Amniotic epithelial cell (primary cell): ENCODE data around the gene FBXW11.

Experiments
- DNase-seq: peaks from one replicate; pipeline ENCODE4 v3.0.0-alpha.2; 2010; ENCODE audit warnings: low read depth

FBXW11 gene

DNA sequence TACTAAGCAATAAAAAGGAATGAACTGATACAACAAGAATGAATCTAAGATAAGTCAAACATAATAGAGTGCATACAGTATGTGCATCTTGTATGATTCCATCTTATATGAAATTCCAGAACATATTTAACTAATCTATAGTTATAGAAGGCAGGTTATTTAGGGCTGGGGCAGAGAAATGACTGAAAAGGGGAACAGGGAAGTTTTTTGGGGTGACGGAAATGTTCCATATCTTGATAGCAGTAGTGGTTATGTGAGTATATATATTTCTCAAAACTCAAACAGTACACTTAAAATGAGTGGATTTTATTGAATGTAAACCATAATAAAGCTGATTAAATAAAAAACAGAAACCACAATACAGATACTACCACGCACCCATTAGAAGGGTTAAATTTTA is 24.6 kb downstream of the FBXW11 start:
- DNase-seq, result no peak

- no peak for DNase-seq
These were observed 25.6 kb downstream of the FBXW11 start for GRCh38 chr5:171980792-171981191.

DNA sequence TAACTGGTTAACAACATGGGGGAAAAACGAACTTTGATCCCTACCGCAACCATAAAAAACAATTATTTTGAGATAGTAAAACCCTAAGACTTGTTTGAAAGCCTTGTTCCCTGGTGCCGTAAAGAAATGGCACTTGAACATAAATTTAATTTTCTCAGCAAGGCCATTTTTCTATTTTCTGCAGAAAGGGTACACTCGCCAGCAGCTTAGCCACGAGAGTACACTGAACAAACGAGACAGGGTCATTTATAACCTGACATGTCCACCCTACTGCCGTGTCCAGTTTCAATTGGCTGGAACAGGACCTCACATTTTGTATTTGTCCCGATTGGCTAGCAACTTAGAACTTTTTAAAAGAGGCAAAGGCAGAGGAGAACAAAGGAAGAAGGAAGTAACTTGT is 26.8 kb downstream of the FBXW11 start:
- DNase-seq, result no peak

- no peak for DNase-seq
These were observed 27.9 kb downstream of the FBXW11 start for GRCh38 chr5:171978519-171978918.

DNA sequence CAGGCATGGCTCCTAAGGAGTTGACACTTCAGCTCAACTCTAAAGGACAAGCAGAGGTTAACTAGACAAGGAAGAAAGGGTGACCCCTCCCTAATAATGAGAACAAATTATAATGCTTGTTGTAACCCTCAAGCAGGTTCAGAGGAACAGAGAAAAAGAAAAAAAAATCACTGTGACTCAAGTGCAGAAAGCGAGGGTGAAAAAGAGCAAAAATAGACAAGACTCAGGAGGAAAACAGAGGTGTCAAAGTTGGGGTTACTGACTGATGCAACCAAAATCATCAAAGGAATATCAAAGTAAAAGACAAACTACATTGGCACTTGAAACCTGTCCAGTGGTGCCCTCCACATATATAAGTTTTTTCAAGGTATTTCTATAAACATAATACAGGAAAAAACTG is 28.4 kb downstream of the FBXW11 start:
- DNase-seq, result no peak

GRCh38 chr5:171977244-171977950 is 29.0 kb downstream of the FBXW11 start:
- DNase-seq, result peak; percentile 24

DNA sequence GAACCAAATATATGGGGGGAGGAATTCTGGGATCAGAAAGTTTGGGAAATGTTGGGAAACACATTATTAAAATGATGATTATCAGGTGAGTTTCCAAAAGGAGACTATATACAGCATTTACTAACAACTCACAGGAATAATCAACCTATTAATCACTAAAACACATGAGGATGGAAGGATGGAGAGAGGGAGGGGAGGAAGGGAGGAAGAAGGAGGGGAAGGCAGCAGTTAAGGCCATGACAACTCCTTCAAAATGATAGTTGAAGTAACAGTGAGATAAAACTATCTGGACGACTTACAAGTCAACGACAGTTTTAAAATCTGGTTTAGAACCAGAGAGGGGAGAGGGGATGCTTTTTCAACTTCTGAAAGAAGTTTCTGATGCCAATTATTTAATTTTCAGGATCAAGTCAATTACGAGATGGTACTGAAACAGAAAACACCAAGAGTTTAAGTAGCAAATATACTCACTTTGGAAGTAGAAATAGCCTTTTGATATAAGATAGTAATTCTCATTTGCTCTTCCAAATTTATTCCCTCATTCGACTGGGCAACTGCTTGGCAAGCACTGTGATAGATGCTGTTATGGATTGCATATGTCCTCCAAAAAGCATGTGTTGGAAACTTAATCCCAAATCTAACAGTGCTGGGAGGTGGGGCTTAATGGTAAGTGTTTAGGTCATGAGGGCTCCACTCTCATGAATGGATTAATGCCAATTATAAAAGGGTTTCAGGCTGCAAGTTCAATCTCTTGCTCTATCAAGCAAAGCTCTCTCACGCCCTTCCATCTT is 30.4 kb downstream of the FBXW11 start:
- DNase-seq, result no peak

GRCh38 chr5:171975262-171975876 is 31.1 kb downstream of the FBXW11 start:
- peak; percentile 59 for DNase-seq

GRCh38 chr5:171970826-171971225 is 35.6 kb downstream of the FBXW11 start:
- DNase-seq, result no peak

DNA sequence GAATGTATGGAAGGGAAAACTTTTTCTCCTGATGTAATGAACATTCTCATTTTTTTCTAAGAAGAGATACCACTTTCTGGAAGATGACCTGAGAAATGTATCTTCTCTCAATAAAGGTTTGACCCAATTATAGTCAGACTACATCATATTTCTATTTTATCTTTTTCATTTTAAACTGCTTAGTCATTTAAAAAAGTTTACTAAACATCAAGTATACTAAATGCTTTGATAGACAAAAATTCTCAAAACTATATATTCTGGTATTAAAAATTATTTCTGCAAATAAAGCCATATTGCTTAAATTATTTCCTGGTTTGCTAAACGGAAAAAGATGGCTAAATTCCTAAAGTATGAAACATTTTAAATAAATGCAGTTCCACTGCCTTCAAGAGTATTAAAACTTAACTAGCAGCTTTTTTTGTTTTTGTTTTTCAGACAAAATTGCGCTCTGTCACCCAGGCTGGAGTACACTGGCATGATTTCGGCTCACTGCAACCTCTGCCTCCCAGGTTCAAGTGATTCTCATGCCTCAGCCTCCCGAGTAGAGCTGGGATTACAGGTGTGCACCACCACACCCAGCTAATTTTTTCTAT is 37.1 kb downstream of the FBXW11 start:
- no peak for DNase-seq

GRCh38 chr5:171968531-171968930 is 37.9 kb downstream of the FBXW11 start:
- no peak for DNase-seq

GRCh38 chr5:171966964-171967363 is 39.5 kb downstream of the FBXW11 start:
- DNase-seq, result no peak

- no peak for DNase-seq
These were observed 40.2 kb downstream of the FBXW11 start for GRCh38 chr5:171966270-171966669.

GRCh38 chr5:171965745-171966144 is 40.7 kb downstream of the FBXW11 start:
- no peak for DNase-seq

DNA sequence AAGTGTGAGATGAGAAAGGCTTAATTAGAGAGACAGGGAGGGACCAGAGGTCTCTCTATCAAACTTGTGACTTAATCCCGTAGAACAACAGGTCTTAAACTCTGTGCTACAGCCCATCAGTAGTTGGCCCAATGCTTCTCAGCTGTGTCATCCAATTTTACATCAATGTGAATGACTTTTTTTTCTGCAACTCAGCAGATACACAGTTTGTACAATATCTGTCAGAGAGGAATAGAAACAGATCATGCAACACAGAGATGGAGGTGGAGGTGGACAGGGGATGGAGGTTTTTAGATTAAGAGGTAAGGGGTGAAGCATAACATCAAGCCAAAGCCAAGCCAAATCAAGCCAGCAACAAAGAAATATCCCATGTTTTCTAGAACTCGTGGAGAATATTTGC is 43.0 kb downstream of the FBXW11 start:
- DNase-seq, result no peak

- peak; percentile 66 for DNase-seq
These were observed 45.3 kb downstream of the FBXW11 start for GRCh38 chr5:171961117-171961516.

GRCh38 chr5:171957591-171958251 is 48.7 kb downstream of the FBXW11 start:
- no peak for DNase-seq

GRCh38 chr5:171956887-171957495 is 49.4 kb downstream of the FBXW11 start:
- no peak for DNase-seq

DNA sequence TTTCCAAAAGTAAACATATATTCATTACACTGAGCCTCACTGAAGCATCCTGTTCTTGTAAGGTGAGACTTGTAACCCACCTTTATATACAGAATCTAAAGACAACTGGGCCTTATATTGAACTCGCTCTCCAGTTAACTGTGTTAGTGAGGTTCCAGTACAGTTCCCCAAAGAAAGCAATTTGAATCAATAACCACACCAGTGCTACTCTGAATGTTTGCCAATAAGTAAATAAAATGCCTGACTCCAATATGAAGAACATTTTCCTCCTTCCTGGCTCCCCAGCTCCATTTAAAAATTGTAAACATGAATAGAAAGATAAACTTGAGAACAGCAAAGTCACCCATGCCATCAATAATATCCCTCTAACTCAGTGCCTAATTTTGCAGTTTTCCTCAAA is 50.1 kb downstream of the FBXW11 start:
- no peak for DNase-seq

DNA sequence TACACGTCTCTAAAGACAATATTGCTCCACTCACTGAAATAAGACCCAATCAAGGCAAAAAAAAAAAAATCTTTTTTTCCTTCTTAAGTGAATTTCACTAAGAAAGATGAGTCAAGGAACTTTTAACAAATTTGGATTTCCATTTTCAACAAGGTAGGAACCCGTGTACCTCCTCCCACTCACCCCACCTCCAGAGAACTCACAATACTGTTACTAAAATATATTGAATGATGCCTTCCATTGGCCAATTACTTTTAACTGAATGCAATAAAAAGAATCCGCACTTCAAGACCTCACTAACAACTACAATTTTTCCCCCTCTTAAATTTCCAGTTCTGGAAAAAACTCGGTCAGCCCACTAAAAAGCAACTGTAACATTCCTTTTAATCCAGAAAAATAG is 50.7 kb downstream of the FBXW11 start:
- DNase-seq, result no peak

GRCh38 chr5:171954721-171955120 is 51.7 kb downstream of the FBXW11 start:
- peak; percentile 57 for DNase-seq
